BLaER1 treated with 17β-estradiol and CSF1 and Interleukin-3, amounts not matched to agents 10 nM and 100 nM (cell line): ENCODE data around the gene COX14.
A peak's percentile ranks its signal among the peaks of the same experiment; 100 is the strongest.

Source experiments
- H3K27ac ChIP-seq, 11 experiments: shearing (Covaris generic); formaldehyde crosslinking; 2 replicates each; pipeline ENCODE4 v1.8.1; 2022
- H3K27me3 ChIP-seq, 11 experiments: shearing (Covaris generic); formaldehyde crosslinking; 2 replicates each; pipeline ENCODE4 v1.8.1; 2022
- H3K36me3 ChIP-seq, 11 experiments: shearing (Covaris generic); formaldehyde crosslinking; 2 replicates each; pipeline ENCODE4 v1.8.1; 2022
- H3K4me1 ChIP-seq, 10 experiments: shearing (Covaris generic); formaldehyde crosslinking; 2 replicates each; pipeline ENCODE4 v1.8.1; 2022
- H3K4me2 ChIP-seq, 11 experiments: shearing (Covaris generic); formaldehyde crosslinking; 2 replicates each; pipeline ENCODE4 v1.8.1; 2022
- H3K4me3 ChIP-seq, 10 experiments: shearing (Covaris generic); formaldehyde crosslinking; 2 replicates each; pipeline ENCODE4 v1.8.1; 2022
- H3K9ac ChIP-seq, 11 experiments: shearing (Covaris generic); formaldehyde crosslinking; 2 replicates each; pipeline ENCODE4 v1.8.1; 2022
- H3K9me3 ChIP-seq, 11 experiments: shearing (Covaris generic); formaldehyde crosslinking; replicated peaks in 1 of 11; 2 replicates each; pipeline ENCODE4 v1.8.1; 2022
- H4K20me1 ChIP-seq, 11 experiments: shearing (Covaris generic); formaldehyde crosslinking; 2 replicates each; pipeline ENCODE4 v1.8.1; 2022
- Cebpa-rat ChIP-seq, 11 experiments: shearing (Covaris generic); IDR thresholded peaks; 2 replicates each; pipeline ENCODE4 v1.8.1; 2022

Gene COX14

GRCh38 chr12:50162230-50162629 is 50.2 kb downstream of the COX14 start:
- peaks cover 13 to 50% (median 19%) of the 10 kb centered on the region in 11 experiments; a peak in 21 of 22 replicates for H3K36me3 ChIP-seq
- H4K20me1 ChIP-seq: peaks cover 0 to 83% (median 53%) of the 10 kb centered on the region in 11 experiments; a peak in 18 of 22 replicates
- no peaks in the 10 kb centered on the region for H3K27me3 ChIP-seq
- TF ChIP-seq Cebpa-rat (IDR thresholded peaks at IDR 0.05): no peak
- no peak overlapping the region for H3K9ac ChIP-seq
- H3K4me3 ChIP-seq: no peak overlapping the region
- peaks cover 0 to 6% (median 2%) of the 10 kb centered on the region in 11 experiments; a peak in 9 of 22 replicates for H3K9me3 ChIP-seq
- H3K4me1 ChIP-seq: peaks cover 12 to 54% (median 19%) of the 10 kb centered on the region in 10 experiments
- no peak overlapping the region for H3K27ac ChIP-seq
- no peak overlapping the region for H3K4me2 ChIP-seq

DNA sequence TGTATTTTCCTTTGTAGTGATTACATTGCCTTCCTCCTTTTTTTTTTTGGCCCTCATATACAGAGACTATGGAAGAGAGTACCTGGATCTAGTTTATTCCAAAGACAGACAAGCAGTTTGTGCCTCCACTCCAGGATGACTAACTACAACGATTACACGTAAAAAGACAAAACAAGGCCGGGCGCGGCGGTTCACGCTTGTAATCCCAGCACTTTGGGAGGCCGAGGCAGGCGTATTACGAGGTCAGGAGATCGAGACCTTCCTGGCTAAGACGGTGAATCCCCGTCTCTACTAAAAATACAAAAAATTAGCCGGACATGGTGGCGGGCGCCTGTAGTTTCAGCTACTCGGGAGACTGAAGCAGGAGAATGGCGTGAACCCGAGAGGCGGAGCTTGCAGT is 52.9 kb downstream of the COX14 start:
- peaks cover 0 to 20% (median 0%) of the 10 kb centered on the region in 11 experiments; a peak in 8 of 22 replicates for H3K9me3 ChIP-seq
- H4K20me1 ChIP-seq: peaks cover 0 to 56% (median 40%) of the 10 kb centered on the region in 11 experiments; a peak in 17 of 22 replicates
- H3K4me2 ChIP-seq: peak overlapping the region; percentile 82 to 96 (median 89); a peak in 20 of 22 replicates
- H3K4me3 ChIP-seq: peak overlapping the region in 1 of 10 experiments; percentile 98; a peak in 1 of 20 replicates
- H3K36me3 ChIP-seq: peaks cover 0 to 31% (median 5%) of the 10 kb centered on the region in 11 experiments; a peak in 9 of 22 replicates
- no peak overlapping the region for H3K9ac ChIP-seq
- peaks cover 18 to 62% (median 29%) of the 10 kb centered on the region in 10 experiments for H3K4me1 ChIP-seq
- no peak overlapping the region for H3K27ac ChIP-seq
- no peaks in the 10 kb centered on the region for H3K27me3 ChIP-seq
- no peak for TF ChIP-seq Cebpa-rat (IDR thresholded peaks at IDR 0.05)

- Histone ChIP-seq H4K20me1 (peaks cover 0 to 38% (median 24%) of the 10 kb centered on the region in 11 experiments; a peak in 15 of 22 replicates), H3K27ac (peak overlapping the region; percentile 80 to 98 (median 94)), H3K9me3 (peaks cover 0 to 23% (median 0%) of the 10 kb centered on the region in 11 experiments; a peak in 8 of 22 replicates), H3K4me1 (peaks cover 18 to 49% (median 33%) of the 10 kb centered on the region in 10 experiments), H3K9ac (peak overlapping the region; percentile 85 to 97 (median 94)), H3K27me3 (no peaks in the 10 kb centered on the region), H3K4me3 (peak overlapping the region; percentile 67 to 98 (median 90)), H3K4me2 (peak overlapping the region; percentile 82 to 96 (median 89)), H3K36me3 (peaks cover 0 to 21% (median 0%) of the 10 kb centered on the region in 11 experiments; a peak in 8 of 22 replicates)
- no peak for TF ChIP-seq Cebpa-rat (IDR thresholded peaks at IDR 0.05)
Measured at GRCh38 chr12:50166799-50167048, 54.7 kb downstream of the COX14 start.

GRCh38 chr12:50167049-50167828 is 55.2 kb downstream of the COX14 start, which contains the start of gene CERS5:
CERS5 (minus strand) TSS chr12:50167369; CDS start chr12:50167297, 72 bp downstream.
- Histone ChIP-seq H3K4me1 (peaks cover 20 to 48% (median 35%) of the 10 kb centered on the region in 10 experiments), H3K9ac (peak within 1 kb of the TSS; percentile 85 to 97 (median 94))
- no peak for TF ChIP-seq Cebpa-rat (IDR thresholded peaks at IDR 0.05)

More at GRCh38 chr12:50167049-50167828, 55.2 kb downstream of the COX14 start, which contains the start of gene CERS5:
- Histone ChIP-seq H3K27ac (peak within 1 kb of the TSS; percentile 80 to 98 (median 94)), H4K20me1 (peaks cover 0 to 33% (median 20%) of the 10 kb centered on the region in 11 experiments; a peak in 14 of 22 replicates), H3K4me2 (peak within 1 kb of the TSS; percentile 82 to 96 (median 89)), H3K27me3 (no peaks in the 10 kb centered on the region), H3K36me3 (peaks cover 0 to 21% (median 0%) of the 10 kb centered on the region in 11 experiments; a peak in 8 of 22 replicates), H3K9me3 (peaks cover 0 to 23% (median 0%) of the 10 kb centered on the region in 11 experiments; a peak in 8 of 22 replicates), H3K4me3 (peak within 1 kb of the TSS; percentile 67 to 98 (median 90))
